NCI-H748 (cell line): ENCODE measurements around the gene DHX58.

Source experiments
- DNase-seq: peaks from one replicate; lab custom pipeline; 2025; ENCODE audit not compliant: unreplicated experiment; lab: John Stamatoyannopoulos, UW

Gene DHX58

GRCh38 chr17:42130310-42130936, 17.9 kb upstream of the DHX58 start:
- no peak for DNase-seq

- DNase-seq: no peak
Observed at GRCh38 chr17:42129109-42129837, 16.8 kb upstream of the DHX58 start.

GRCh38 chr17:42127414-42127813, 14.9 kb upstream of the DHX58 start:
- DNase-seq: no peak

GRCh38 chr17:42126836-42127235, 14.3 kb upstream of the DHX58 start:
- no peak for DNase-seq

GRCh38 chr17:42125565-42125964, 13.1 kb upstream of the DHX58 start:
- no peak for DNase-seq

GRCh38 chr17:42124256-42124655, 11.7 kb upstream of the DHX58 start:
- no peak for DNase-seq

GRCh38 chr17:42122371-42123303, 10.1 kb upstream of the DHX58 start, which contains the start of gene HSPB9:
Gene HSPB9, plus strand, starts transcription at chr17:42122804. Its CDS starts 47 bp downstream, at chr17:42122851.
- DNase-seq: peak; percentile 86

- DNase-seq: peak; percentile 88
Observed at GRCh38 chr17:42120770-42121769, 8.6 kb upstream of the DHX58 start, which contains the start of gene KAT2A. Gene KAT2A, minus strand, starts transcription at chr17:42121367. Its CDS starts 63 bp downstream, at chr17:42121304.

GRCh38 chr17:42120161-42120769, 7.8 kb upstream of the DHX58 start:
- no peak for DNase-seq

- DNase-seq: no peak
Observed at GRCh38 chr17:42119301-42119700, 6.8 kb upstream of the DHX58 start.

- peak; percentile 30 for DNase-seq
Observed at GRCh38 chr17:42118545-42118944, 6.0 kb upstream of the DHX58 start.

- no peak for DNase-seq
Observed at GRCh38 chr17:42118126-42118510, 5.6 kb upstream of the DHX58 start.

GRCh38 chr17:42117397-42118125, 5.0 kb upstream of the DHX58 start:
- DNase-seq: no peak

- peak; percentile 74 for DNase-seq
Observed at GRCh38 chr17:42116705-42117396, 4.3 kb upstream of the DHX58 start.

GRCh38 chr17:42114118-42114517, 1.6 kb upstream of the DHX58 start:
- no peak for DNase-seq

- DNase-seq: no peak
Observed at GRCh38 chr17:42113293-42114069, 967 bp upstream of the DHX58 start.

- DNase-seq: no peak
Observed at GRCh38 chr17:42111871-42112551, 503 bp downstream of the DHX58 start.
